ENCODE results near the gene LRIF1.

GRCh38 chr1:110944806-110945205 lies 18.9 kb downstream of the LRIF1 start:
- TF ChIP-seq CTCF (conservative IDR thresholded peaks at IDR 0.05 in 1 of 2, IDR thresholded peaks at IDR 0.05 in 1 of 2; ENCODE audit: extremely low read depth in 1 of 2, insufficient read depth in 1 of 2, low read depth in 1 of 2, low read length in 2 of 2) (no peak), EZH2 (IDR thresholded peaks at IDR 0.05; ENCODE audit: borderline replicate concordance, low read length) (no peak)

Data from mammary epithelial cell (primary cell).